SK-N-SH (cell line): ENCODE data around the gene HAGH. TPM values are rescaled to one million over a fixed set of nuclear protein-coding genes. Genes with fewer than 3 reads are reported as not detected.

Experiments used
- CTCF ChIA-PET: fragments of 300-600, 350-600 bp; formaldehyde crosslinking; extraction: SDS; loops from one replicate; lab custom pipeline; 2021; lab: Yijun Ruan, JAX
- POLR2A ChIA-PET: fragments of 350-600 bp; sonication (Branson Sonifier 250); formaldehyde crosslinking; extraction: SDS; loops from one replicate; lab custom pipeline; 2020; ENCODE audit warnings: antibody characterized with exemption, inconsistent platforms; lab: Yijun Ruan, JAX
- DNase-seq: peaks from one replicate; pipeline ENCODE4 v3.0.0; 2012
- H2AFZ ChIP-seq: fragments of 200-600 bp; sonication (generic); 2 replicates; pipeline ENCODE4 v1.8.1; 2016; ENCODE audit warnings: antibody characterized with exemption, mild to moderate bottlenecking, low read depth
- H3F3A ChIP-seq: fragments of 200-600 bp; sonication (generic); replicated peaks from 2 replicates; pipeline ENCODE3; 2016; ENCODE audit warnings: antibody characterized with exemption, mild to moderate bottlenecking; ENCODE audit not compliant: insufficient read depth
- H3K27ac ChIP-seq, 2 experiments: fragments of 200-500 bp in 1 of 2; fragments of 200-600 bp in 1 of 2; sonication (Bioruptor generic) in 1 of 2; sonication (generic), shearing (Covaris generic) in 1 of 2; 2 replicates each; pipeline versions ENCODE4 v1.5.1 to v1.6.1; 2014 to 2016; ENCODE audit warnings: low read depth in 2 of 2, inconsistent platforms in 1 of 2, low read length in 1 of 2, mild to moderate bottlenecking in 1 of 2, mixed read lengths in 1 of 2
- H3K27me3 ChIP-seq: fragments of 200-600 bp; sonication (generic), shearing (Covaris generic); 2 replicates; pipeline ENCODE4 v1.6.1; 2016; ENCODE audit warnings: mixed run types; ENCODE audit not compliant: insufficient read depth
- H3K36me3 ChIP-seq, 2 experiments: fragments of 200-500 bp in 1 of 2; fragments of 200-600 bp in 1 of 2; sonication (Bioruptor generic) in 1 of 2; sonication (generic) in 1 of 2; replicated peaks in 1 of 2; 2 replicates each; pipeline versions ENCODE3 to v1.5.1; 2014 to 2016; ENCODE audit warnings: low read length in 1 of 2, mild to moderate bottlenecking in 1 of 2; ENCODE audit not compliant: insufficient read depth in 2 of 2, control insufficient read depth in 1 of 2
- H3K4me1 ChIP-seq, 2 experiments: fragments of 200-500 bp in 1 of 2; fragments of 200-600 bp in 1 of 2; sonication (Bioruptor generic) in 1 of 2; sonication (generic), shearing (Covaris generic) in 1 of 2; 2 replicates each; pipeline versions ENCODE4 v1.5.1 to v1.6.1; 2014 to 2016; ENCODE audit warnings: low read depth in 1 of 2, low read length in 1 of 2, mixed run types in 1 of 2; ENCODE audit not compliant: insufficient read depth in 2 of 2, control insufficient read depth in 1 of 2
- H3K4me2 ChIP-seq: fragments of 200-600 bp; sonication (generic), shearing (Covaris generic); 2 replicates; pipeline ENCODE4 v1.6.1; 2017; ENCODE audit warnings: mixed run types
- H3K4me3 ChIP-seq, 2 experiments: fragments of 200-500 bp in 1 of 2; fragments of 200-600 bp in 1 of 2; sonication (Bioruptor generic) in 1 of 2; sonication (generic), shearing (Covaris generic) in 1 of 2; 2 replicates each; pipeline versions ENCODE4 v1.5.1 to v1.8.1; 2014 to 2016; ENCODE audit warnings: low read depth in 2 of 2, inconsistent platforms in 1 of 2, low read length in 1 of 2, mild to moderate bottlenecking in 1 of 2, mixed read lengths in 1 of 2, moderate library complexity in 1 of 2
- H3K79me2 ChIP-seq: fragments of 200-600 bp; sonication (generic); 2 replicates; pipeline ENCODE4 v1.8.1; 2017; ENCODE audit warnings: mild to moderate bottlenecking; ENCODE audit not compliant: insufficient read depth
- H3K9ac ChIP-seq: fragments of 200-600 bp; sonication (generic); 2 replicates; pipeline ENCODE4 v1.6.1; 2017; ENCODE audit warnings: mixed run types
- H3K9me2 ChIP-seq: fragments of 200-600 bp; sonication (generic); 2 replicates; pipeline ENCODE4 v1.6.1; 2017; ENCODE audit warnings: mixed run types
- H3K9me3 ChIP-seq: fragments of 200-600 bp; sonication (generic); 2 replicates; pipeline ENCODE4 v1.6.1; 2017; ENCODE audit warnings: mixed run types, mild to moderate bottlenecking, moderate library complexity
- H4K20me1 ChIP-seq: fragments of 200-600 bp; sonication (generic); 2 replicates; pipeline ENCODE4 v1.6.1; 2017; ENCODE audit warnings: mild to moderate bottlenecking, mixed run types; ENCODE audit not compliant: insufficient read depth
- ELF1 ChIP-seq: IDR thresholded peaks from 2 replicates; pipeline ENCODE4 v1.4.0; 2012
- EP300 ChIP-seq, 2 experiments: IDR thresholded peaks; 2 replicates each; pipeline versions ENCODE4 v1.4.0 to v1.6.1; 2012; ENCODE audit warnings: borderline replicate concordance in 1 of 2, low read depth in 1 of 2, low read length in 1 of 2
- FOXM1 ChIP-seq: IDR thresholded peaks from 2 replicates; pipeline ENCODE4 v1.4.0; 2012; ENCODE audit warnings: low read depth, mild to moderate bottlenecking
- GABPA ChIP-seq: IDR thresholded peaks from 2 replicates; pipeline ENCODE4 v1.4.0; 2012; ENCODE audit warnings: low read depth, mild to moderate bottlenecking
- GATA2 ChIP-seq: sonication (generic); formaldehyde crosslinking; IDR thresholded peaks from 2 replicates; pipeline ENCODE4 v1.5.0; 2020; ENCODE audit warnings: mild to moderate bottlenecking, missing genetic modification reagents
- IRF3 ChIP-seq: fragments of 150-350 bp; IDR thresholded peaks from 2 replicates; pipeline ENCODE4 v1.6.1; 2016; ENCODE audit warnings: mild to moderate bottlenecking, low read depth, low read length
- MAX ChIP-seq: IDR thresholded peaks from 2 replicates; pipeline ENCODE4 v1.4.0; 2012; ENCODE audit warnings: low read depth
- MEF2A ChIP-seq: IDR thresholded peaks from 2 replicates; pipeline ENCODE4 v1.4.0; 2012; ENCODE audit warnings: low read depth, borderline replicate concordance
- MXI1 ChIP-seq: IDR thresholded peaks from 2 replicates; pipeline ENCODE4 v1.6.1; 2012; ENCODE audit warnings: mild to moderate bottlenecking, low read depth, low read length, improper control_type of control experiment
- NFIC ChIP-seq: IDR thresholded peaks from 2 replicates; pipeline ENCODE4 v1.4.0; 2012; ENCODE audit warnings: borderline replicate concordance
- NRF1 ChIP-seq: IDR thresholded peaks from 2 replicates; pipeline ENCODE4 v1.6.1; 2012; ENCODE audit warnings: low read depth, mild to moderate bottlenecking, low read length
- RAD21 ChIP-seq: IDR thresholded peaks from 2 replicates; pipeline ENCODE4 v1.6.1; 2012; ENCODE audit warnings: mild to moderate bottlenecking, low read length
- RFX5 ChIP-seq: IDR thresholded peaks from 2 replicates; pipeline ENCODE4 v1.6.1; 2012; ENCODE audit warnings: mild to moderate bottlenecking, improper control_type of control experiment, low read length
- RXRA ChIP-seq: IDR thresholded peaks from 2 replicates; pipeline ENCODE4 v1.4.0; 2012; ENCODE audit warnings: low read depth, mild to moderate bottlenecking, borderline replicate concordance
- WGBS: methylation state at CpG from one replicate; pipeline ENCODE4 v1.1.6; 2017; ENCODE audit warnings: low lambda C conversion rate; 5-methylcytosine and 5-hydroxymethylcytosine counted together
- polyA plus RNA-seq, 3 experiments: library from polyadenylated mRNA; depleted of rRNA; stranded (reverse); fragments of >200 nt; gene quantifications; 2 replicates each; pipeline ENCODE4 v1.2.3, GENCODE V29; 2012
- TF ChIP-seq, protein P1 (sequence below): IDR thresholded peaks from 2 replicates; pipeline ENCODE4 v1.4.0; 2012; ENCODE audit warnings: low read depth, borderline replicate concordance
- TF ChIP-seq, protein P2 (sequence below): fragments of 150-350 bp; IDR thresholded peaks from 2 replicates; pipeline ENCODE4 v1.6.1; 2017; ENCODE audit warnings: antibody characterized with exemption, low read length, low read depth, borderline replicate concordance
- TF ChIP-seq, protein P3 (sequence below): fragments of 200-600 bp; sonication (generic); IDR thresholded peaks from 2 replicates; pipeline ENCODE4 v1.6.1; 2017; ENCODE audit warnings: antibody characterized with exemption, mild to moderate bottlenecking, moderate library complexity

Gene HAGH
- polyA plus RNA-seq, 1 of the 3 experiments (the other 2 are of a cell fraction): 138 TPM

- DNase-seq: no peak
- H3K27me3 ChIP-seq: no peaks in the 10 kb centered on the region
- H3K4me2 ChIP-seq: no peak overlapping the region
- POLR2A ChIA-PET: no interaction called here
- TF ChIP-seq FOXM1 (no peak), IRF3 (no peak), RXRA (no peak), NFIC (no peak), RAD21 (no peak), EP300 (IDR thresholded peaks at IDR 0.05; ENCODE audit: borderline replicate concordance in 1 of 2, low read depth in 1 of 2, low read length in 1 of 2) (no peak), GABPA (no peak), MAX (no peak), MEF2A (no peak), RFX5 (no peak), ELF1 (no peak), GATA2 (no peak), NRF1 (no peak), MXI1 (no peak)
- TF ChIP-seq, protein P1, sequence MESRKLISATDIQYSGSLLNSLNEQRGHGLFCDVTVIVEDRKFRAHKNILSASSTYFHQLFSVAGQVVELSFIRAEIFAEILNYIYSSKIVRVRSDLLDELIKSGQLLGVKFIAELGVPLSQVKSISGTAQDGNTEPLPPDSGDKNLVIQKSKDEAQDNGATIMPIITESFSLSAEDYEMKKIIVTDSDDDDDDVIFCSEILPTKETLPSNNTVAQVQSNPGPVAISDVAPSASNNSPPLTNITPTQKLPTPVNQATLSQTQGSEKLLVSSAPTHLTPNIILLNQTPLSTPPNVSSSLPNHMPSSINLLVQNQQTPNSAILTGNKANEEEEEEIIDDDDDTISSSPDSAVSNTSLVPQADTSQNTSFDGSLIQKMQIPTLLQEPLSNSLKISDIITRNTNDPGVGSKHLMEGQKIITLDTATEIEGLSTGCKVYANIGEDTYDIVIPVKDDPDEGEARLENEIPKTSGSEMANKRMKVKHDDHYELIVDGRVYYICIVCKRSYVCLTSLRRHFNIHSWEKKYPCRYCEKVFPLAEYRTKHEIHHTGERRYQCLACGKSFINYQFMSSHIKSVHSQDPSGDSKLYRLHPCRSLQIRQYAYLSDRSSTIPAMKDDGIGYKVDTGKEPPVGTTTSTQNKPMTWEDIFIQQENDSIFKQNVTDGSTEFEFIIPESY: no peak
- TF ChIP-seq, protein P2, sequence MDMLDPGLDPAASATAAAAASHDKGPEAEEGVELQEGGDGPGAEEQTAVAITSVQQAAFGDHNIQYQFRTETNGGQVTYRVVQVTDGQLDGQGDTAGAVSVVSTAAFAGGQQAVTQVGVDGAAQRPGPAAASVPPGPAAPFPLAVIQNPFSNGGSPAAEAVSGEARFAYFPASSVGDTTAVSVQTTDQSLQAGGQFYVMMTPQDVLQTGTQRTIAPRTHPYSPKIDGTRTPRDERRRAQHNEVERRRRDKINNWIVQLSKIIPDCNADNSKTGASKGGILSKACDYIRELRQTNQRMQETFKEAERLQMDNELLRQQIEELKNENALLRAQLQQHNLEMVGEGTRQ: no peak
- TF ChIP-seq, protein P3, sequence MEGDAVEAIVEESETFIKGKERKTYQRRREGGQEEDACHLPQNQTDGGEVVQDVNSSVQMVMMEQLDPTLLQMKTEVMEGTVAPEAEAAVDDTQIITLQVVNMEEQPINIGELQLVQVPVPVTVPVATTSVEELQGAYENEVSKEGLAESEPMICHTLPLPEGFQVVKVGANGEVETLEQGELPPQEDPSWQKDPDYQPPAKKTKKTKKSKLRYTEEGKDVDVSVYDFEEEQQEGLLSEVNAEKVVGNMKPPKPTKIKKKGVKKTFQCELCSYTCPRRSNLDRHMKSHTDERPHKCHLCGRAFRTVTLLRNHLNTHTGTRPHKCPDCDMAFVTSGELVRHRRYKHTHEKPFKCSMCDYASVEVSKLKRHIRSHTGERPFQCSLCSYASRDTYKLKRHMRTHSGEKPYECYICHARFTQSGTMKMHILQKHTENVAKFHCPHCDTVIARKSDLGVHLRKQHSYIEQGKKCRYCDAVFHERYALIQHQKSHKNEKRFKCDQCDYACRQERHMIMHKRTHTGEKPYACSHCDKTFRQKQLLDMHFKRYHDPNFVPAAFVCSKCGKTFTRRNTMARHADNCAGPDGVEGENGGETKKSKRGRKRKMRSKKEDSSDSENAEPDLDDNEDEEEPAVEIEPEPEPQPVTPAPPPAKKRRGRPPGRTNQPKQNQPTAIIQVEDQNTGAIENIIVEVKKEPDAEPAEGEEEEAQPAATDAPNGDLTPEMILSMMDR: no peak
- TF ChIP-seq, all 33 proteins: peak for 0
- Histone ChIP-seq H3K9me3 (no peaks in the 10 kb centered on the region), H4K20me1 (no peaks in the 10 kb centered on the region), H3F3A (peaks cover 7% of the 10 kb centered on the region), H3K27ac (no peak overlapping the region), H3K4me1 (no peaks in the 10 kb centered on the region), H3K79me2 (peaks cover 4% of the 10 kb centered on the region; the same call in 1 of the 2 replicates), H3K36me3 (peaks cover 10 to 11% of the 10 kb centered on the region in 2 experiments), H3K4me3 (no peak overlapping the region), H3K9me2 (no peaks in the 10 kb centered on the region), H3K9ac (no peak overlapping the region), H2AFZ (no peak overlapping the region)
- 97% methylated on average over 9 of the region's 28 CpGs for WGBS
- CTCF ChIA-PET: no interaction called here
Observed at GRCh38 chr16:1809281-1809801, 17.3 kb downstream of the HAGH start.
